ENCODE data around the gene RAB31.

GRCh38 chr18:9870431-9871008 lies 162.4 kb downstream of the RAB31 start:
- TF ChIP-seq, protein P1, sequence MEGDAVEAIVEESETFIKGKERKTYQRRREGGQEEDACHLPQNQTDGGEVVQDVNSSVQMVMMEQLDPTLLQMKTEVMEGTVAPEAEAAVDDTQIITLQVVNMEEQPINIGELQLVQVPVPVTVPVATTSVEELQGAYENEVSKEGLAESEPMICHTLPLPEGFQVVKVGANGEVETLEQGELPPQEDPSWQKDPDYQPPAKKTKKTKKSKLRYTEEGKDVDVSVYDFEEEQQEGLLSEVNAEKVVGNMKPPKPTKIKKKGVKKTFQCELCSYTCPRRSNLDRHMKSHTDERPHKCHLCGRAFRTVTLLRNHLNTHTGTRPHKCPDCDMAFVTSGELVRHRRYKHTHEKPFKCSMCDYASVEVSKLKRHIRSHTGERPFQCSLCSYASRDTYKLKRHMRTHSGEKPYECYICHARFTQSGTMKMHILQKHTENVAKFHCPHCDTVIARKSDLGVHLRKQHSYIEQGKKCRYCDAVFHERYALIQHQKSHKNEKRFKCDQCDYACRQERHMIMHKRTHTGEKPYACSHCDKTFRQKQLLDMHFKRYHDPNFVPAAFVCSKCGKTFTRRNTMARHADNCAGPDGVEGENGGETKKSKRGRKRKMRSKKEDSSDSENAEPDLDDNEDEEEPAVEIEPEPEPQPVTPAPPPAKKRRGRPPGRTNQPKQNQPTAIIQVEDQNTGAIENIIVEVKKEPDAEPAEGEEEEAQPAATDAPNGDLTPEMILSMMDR (IDR thresholded peaks at IDR 0.05) = no peak
- no peak for TF ChIP-seq POLR2AphosphoS5 (IDR thresholded peaks at IDR 0.05)
